Stimulated activated CD8-positive, alpha-beta memory T cell treated with anti-CD3 and anti-CD28 coated beads, Interleukin-12 subunit alpha, Interleukin-12 subunit beta, amount 100 ng/mL, for 24 hours (primary cell): Measurements from ENCODE around the gene JMY.
"Not testable (repeated sequence)": the region's sequence is repeated elsewhere in the genome, so short reads cannot be mapped to it uniquely, and the experiment has no call there.

Experiments
- DNase-seq: peaks from one replicate; pipeline ENCODE4 v3.0.0-alpha.2; 2020; ENCODE audit errors: extremely low read depth

Gene JMY

DNA sequence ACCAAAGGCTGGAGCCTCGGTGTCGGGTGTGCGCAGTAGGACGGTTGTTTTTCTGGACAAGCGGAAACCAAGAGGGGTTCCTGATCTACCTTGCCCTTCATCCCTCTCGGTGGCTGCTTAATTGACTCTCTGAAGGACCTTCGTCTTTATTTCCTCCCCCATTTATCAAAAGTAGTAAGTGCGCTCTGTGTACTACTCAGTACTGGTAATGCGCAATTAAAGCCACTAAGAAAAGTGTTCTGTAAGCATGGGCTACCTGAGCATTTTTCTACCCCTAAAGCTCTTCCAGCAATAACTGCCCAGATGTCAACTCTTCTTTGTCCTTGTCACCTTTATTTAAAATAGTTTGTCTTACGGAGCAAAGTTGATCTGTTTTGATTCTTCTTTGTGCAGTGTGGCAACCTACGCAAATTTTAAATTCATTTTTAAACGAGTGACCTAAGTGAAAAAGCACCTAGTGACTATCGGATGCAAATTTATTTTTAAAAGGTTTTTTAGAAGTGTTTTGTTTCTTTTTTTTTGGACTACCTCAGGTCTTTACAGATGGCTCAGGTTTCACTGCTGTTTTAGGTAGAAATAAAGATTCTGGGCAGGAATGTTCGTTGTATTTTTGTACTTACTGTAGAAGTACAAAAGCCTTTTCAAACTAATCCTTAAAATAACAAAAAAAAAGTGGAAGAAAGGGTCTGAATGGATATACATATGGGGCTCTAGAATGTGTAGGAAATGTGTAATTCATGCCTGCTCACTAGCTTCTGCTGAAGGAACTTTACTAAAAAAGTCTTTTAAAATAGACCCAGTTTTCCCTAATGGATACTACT is 2.0 kb downstream of the JMY start:
- DNase-seq = no peak

DNA sequence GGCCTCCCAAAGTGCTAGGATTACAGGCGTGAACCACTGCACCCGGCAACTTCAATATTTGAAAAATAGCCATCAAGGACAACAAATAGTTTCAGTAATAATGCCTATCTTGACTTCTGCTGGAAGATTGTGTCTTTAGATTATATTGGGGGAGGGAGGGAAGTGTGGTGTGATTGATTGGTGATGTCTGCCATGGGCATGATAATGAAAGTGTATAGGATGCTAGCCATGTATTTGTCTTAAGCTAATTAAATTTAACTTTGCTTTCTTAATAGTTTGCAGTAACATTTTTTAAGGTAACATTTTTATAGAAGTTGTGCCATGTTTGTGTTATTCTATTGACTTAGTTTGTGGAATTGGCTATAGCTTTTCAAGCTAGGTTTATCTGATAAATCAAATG is 4.6 kb downstream of the JMY start:
- no peak for DNase-seq

DNA sequence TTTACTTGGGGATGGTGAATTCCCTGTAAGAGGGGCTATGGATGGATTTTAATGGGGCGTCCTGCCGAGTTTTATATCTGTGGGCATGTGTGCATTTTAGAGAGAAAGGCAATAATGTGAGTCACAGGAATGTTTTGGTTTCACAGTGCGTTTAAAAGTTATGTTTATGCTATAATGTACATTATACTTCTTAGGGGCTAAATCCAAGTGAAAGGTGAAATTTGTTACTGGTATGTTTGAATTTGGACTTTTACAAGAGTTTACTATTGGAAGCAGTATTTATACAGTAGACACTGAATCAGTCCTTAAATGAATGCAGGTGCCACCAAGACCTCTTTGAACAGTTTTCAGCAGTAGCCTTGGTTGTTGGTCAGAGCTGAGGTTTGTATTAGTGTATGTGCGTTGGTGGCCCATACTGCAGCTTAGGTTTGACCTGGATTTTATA is 5.6 kb downstream of the JMY start:
- no peak for DNase-seq

DNA sequence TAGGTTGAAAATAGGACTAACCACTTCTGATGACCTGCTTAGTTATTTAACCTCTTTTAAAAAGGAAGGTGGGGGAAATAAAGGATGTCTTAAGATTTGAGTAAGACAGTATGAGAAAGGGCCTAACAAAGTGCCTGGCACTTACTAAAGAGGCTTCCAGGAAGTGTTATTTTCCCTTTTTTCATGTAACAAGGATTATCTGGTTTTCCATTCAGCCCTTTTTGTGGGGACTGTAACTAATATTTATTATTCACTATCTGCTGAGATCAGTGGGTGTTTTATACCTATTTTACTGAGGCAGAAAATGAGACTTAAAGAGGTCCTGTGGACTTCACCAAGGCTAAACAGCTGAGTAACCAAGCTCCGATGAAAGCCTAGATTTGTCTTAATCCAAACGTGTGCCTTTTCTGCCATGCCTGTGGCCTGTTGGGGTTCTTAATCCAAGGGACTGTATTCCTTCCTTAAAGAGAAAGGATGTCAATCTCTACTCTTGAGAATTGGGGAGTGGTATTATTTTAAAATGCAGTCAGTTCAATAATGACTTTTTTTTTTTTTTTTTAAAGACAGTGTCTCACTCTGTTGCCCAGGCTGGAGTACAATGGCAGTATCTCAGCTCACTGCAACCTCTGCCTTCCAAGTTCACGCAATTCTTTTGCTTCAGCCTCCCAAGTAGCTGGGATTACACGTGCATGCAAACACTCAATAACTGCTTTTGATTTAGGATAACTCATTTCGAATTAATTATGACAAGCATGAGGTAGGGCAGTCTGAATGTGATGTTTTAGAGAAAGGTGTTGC is 6.5 kb downstream of the JMY start:
- DNase-seq = no peak

DNA sequence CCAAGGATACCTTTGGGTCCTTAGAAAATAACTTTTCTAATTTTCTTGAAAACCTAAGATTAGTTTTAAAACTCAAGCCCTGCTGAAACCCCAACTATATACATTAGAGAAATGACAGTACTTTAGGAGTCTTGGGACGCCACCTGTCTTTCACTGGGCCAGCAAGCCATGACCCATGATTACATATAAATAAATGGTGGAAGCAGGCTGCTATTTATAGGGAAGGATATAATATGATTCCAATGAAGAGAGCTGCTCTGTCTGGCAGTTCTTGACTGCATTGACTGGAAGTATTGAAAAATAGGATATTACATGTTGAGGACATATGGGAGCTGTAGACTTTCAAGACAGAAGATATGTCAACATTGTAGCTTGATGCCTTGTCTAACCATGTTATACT is 7.3 kb downstream of the JMY start:
- DNase-seq = no peak

DNA sequence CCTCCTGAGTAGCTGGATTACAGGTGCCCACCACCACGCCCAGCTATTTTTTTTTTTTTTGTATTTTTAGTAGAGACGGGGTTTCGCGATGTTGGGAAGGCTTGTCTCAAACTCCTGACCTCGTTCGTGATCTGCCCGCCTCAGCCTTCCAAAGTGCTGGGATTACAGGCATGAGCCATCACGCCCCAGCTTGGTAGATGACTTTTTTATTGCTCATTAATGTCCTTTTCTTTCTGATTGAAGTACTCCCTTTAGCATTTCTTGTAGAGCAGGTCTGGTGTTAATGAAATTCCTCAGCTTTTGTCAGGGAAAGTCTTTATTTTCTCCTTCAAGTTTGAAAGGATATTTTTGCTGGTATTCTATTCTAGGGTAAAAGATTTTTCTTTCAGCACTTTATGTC is 18.1 kb downstream of the JMY start:
- DNase-seq = not testable (repeated sequence)

DNA sequence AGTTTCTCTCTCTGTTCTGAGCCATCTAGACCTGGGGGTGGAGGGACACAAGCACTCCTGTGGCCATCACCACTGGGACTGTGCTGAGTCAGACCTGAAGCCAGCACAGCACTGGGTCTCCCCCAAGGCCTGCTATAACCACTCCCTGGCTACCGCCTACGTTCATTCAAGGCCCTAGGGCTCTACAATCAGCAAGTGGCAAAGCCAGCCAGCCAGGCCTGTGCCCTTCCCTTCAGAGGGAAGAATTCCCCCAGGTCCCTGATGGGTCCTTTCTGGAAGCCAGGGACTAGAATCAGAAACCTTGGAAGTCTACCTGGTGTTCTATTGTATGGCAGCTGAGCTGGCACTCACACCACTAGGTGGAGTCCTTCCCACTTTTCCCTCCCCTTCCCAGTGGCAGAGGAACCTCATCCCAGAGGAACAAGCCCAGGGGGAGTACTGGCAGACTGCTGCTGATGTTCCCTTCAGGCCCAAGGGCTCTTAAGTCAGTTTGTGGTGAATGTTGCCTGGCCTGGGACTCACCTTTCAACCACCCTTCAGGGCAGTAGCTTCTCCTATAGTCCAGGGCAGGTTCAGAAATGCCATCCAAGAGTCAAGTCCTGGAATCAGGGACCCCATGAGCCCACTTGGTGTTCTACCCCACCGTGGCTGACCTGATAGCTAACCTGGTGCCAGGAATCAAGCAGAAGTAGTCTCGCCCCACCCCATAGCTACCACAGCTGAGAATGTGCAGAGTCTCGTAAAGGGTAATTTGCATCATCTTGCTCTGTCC is 20.0 kb downstream of the JMY start:
- no peak for DNase-seq

DNA sequence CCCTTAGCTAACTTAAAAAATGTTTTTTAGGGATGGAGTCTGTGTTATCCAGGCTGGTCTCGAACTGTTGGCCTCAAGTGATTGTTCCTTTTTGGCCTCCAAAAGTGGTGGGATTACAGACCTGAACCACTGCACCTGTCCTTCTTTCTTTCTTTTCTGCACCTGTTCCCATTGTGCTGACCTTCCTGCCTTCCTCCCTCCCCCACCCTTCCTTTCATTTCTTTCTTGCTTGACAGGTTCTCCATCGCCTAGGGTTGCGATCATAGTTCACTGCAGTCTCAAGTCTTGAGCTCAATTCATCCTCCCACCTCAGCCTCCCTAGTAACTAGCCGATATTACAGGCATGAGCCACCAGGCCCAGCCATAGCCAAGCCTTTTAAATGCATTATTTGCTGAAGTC is 20.6 kb downstream of the JMY start:
- DNase-seq = no peak

DNA sequence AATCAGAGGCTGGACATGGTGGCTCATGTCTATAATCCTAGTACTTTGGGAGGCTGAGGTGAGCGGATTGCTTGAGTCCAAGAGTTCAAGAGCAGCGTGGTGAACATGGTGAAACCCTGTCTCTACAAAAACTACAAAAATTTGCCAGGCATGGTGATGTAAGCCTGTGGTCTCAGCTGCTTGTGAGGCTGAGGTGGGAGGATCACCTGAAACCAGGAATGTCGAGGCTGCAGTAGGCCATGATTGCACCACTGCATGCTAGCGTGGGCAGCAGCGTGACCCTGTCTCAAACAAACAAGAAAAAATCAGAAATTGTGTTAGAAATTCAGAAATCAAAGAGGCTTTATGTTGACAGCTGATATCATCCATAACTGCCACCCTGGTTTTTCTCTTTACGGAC is 21.4 kb downstream of the JMY start:
- no peak for DNase-seq

DNA sequence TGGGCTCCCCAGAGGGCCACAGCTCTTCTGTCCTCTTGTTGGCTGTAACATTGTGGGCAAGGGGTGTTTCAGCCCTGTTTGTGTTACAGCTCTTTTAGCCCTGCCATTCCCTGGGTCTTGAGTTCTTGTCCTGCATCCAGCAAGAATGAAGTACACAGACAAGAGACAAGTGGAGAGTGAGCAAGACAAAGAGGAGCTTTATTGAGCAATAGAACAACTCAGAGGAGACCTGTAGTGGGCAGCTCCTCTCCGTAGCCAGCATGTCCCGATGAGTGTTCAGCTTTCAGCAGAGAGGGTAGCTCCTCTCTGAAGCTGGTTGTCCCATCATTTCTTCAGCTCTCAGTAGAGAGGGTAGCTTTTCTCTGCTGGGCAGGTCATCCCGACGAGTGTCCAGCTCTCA is 22.9 kb downstream of the JMY start:
- DNase-seq = no peak

DNA sequence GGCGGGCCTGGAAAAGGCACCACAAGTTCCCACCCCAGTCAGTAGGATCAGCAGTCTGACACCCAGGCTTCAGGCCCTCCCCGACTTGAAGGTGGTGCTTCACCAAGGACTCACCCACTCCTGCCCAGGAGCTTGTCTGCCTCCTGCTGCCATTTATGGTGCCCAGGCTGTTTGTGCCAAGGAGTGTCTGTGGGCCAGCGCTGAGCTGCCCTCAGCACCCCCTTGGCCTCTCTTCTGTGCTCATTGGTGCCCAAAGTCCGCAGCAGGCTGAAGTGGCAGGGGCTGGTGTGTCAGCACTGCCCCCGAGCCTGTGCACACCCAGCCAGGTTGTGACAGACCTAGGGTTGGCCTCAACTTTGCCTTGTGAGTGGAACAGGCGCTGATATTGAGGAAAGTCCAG is 23.5 kb downstream of the JMY start:
- no peak for DNase-seq

DNA sequence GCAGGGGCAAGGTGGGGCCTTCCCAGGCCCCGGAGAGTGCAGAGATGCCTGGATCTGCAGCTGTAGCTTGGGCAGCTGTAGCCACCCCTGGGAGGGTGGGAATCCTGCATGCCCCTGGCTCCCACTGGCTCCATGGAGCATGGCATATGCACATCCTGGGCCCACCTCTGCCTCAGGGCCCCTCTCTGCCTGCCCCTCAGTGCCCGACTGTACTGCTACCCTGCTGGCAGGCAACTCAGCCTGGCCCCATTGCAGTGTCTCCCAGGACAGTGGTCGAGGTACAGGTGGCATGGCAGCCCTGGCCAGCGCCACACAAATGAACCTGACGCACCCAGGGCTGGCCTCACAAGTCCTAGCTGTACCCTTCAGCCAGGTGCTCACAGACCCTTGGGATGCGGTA is 23.9 kb downstream of the JMY start:
- no peak for DNase-seq

DNA sequence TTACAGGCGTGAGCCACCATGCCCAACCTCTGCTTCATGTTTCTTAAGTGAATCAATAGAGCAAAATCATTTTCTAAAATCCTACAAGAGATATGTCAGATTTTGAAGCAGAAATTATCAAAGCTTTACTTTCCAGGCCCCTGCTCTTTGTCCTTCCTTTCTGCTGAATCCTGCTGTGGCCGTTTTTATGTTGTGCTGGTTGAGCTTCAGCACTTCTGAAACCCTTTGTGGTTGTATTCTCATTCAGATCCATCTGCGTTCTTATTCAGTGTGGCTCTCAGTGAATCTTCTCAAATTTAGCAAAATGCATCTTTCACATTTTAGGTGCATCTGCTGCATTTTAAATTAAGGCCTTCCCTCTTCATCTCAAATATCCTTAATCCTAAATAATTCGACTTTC is 26.0 kb downstream of the JMY start:
- DNase-seq = no peak

DNA sequence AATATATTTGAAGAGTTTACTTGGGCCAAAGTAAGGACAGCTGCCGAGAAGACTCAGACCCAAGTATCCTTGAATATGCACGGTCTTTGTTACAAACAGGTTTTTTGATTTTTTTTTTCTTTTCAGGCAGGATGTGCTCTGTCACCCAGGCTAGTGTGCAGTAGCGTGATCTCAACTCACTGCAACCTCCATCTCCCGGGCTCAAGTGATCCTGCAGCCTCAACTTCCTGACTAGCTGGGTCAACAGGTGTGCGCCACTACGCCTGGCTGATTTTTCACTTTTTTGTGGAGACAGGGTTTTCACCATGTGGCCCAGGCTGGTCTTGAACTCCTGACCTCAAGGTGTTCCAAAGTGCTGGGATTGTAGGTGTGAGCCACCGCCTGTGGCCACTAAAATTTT is 27.4 kb downstream of the JMY start:
- DNase-seq = no peak

DNA sequence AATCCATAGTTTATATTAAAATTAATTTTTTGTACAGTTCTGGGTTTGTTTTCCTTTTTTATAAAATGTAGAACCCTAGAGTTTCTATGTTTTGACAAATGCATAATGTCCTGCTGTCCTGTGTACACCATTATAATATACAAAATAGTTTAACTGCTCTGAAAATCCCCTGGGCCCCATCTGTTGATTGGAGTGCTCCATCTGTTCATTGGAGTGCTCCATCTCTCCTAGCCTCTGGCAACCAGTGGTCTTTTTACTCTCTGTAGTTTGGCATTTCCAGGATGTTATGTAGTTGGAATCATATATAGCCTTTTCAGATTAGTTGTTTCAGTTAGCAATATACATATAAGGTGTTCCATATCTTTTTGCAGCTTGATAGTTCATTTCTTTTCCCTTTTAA is 31.2 kb downstream of the JMY start:
- no peak for DNase-seq

DNA sequence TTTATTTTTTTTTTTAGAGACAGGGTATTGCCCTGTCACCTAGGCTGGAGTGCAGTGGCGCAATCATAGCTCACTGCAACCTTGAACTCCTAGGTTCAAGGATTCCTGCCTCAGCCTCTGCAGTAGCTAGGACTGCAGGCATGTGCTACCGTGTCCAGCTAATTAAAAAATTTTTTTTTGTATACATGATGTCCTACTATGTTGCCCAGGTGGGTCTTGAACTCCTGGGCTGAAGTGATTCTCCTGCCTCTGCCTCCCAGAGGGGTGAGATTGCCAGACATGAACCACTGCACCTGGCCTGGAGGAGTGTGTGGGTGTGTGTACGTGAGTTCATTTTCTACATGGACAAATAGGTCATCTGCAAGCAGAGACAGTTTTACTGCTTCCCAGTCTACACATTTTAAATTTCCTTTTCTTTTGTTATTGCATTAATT is 33.8 kb downstream of the JMY start:
- DNase-seq = no peak

DNA sequence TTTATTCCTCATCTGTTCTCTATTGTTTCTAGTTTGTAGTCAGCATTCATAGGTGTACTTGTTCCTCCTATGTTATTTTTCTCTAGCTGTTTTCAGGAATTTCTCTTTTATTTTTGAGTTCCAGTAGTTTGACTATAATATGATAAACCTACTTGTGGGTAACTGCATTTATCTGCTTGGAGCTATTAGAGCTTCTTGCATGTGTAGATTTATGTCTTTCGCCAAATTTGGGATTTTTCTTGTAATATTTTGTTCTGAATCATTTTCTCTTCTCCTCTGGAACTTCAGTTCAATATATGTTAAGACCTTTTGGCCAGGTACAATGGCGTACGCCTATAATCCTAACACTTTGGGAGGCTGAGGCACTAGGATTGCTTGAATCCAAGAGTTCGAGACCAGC is 37.4 kb downstream of the JMY start:
- DNase-seq = no peak

DNA sequence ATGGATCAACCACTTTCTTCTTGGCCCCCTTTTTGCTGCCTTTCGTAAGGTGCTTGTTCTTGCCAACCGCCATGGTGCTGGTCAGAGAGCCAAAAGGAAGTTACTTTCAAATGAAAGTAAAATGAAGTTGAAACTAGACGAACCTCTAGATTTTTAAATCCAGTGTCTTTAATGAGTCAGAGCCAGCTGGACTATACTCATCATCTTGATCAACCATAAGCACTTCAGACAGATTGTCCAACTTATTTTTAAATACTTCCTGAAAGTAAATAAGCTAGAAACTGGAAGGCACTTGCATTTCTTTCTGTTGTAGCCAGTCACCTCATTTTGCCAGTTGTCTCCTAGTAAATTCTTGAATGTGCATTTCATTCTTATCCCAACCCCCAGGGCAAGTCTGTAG is 48.9 kb downstream of the JMY start:
- DNase-seq = no peak

DNA sequence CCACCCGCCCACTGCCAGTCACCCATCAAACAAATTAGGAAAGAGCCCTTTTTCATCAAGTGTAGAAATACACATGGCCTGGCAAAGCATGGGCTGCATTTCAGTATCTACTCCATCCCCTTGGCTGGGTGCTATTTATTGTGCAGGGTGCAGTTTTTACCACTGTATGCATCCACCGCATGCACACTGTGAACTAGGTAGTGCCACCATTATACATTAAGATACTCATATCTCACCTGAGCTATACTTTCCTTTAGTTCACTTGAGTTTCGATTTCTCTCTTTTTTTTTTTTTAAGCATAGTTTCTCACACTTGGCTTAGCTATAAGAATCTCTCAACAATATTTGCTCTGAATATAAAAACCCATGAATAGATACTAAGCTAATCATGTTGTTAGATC is 49.4 kb downstream of the JMY start:
- no peak for DNase-seq

DNA sequence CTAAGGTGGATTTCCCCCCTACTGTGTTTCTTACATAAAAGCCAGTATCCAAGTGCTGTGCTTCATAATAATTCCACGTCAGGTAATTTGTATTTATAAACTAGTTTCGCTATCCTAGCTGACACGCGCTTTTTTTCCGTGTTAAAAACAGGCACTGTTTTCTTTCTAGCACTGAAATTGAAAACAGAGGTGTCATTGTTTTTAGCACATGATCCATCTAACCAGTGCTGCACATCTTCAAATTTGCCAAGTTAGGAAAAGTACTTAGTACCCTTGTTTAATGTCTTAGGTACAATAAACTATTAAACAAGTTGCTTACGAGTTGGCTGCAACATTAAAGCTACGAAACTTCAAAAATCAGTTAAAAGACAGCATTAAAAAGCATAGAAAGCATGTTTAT is 49.9 kb downstream of the JMY start:
- DNase-seq = no peak

DNA sequence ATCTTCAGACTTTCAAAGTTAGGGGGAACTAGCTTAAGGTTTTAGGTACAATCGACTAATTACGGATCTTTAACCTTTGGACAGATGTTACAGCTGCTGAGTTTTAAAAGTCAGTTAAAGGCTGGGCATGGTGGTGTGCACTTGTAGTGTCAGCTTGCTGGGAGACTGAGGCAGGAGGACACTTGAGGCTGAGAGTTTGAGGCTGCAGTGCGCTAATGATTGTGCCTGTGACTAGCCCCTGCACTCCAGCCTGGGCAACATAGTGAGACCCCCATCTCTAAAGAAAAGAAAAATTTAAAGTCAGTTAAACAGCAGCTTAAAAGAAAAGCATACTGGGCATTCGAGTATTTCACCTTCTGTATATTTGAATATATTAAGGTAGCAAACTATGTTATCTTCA is 51.4 kb downstream of the JMY start:
- no peak for DNase-seq

DNA sequence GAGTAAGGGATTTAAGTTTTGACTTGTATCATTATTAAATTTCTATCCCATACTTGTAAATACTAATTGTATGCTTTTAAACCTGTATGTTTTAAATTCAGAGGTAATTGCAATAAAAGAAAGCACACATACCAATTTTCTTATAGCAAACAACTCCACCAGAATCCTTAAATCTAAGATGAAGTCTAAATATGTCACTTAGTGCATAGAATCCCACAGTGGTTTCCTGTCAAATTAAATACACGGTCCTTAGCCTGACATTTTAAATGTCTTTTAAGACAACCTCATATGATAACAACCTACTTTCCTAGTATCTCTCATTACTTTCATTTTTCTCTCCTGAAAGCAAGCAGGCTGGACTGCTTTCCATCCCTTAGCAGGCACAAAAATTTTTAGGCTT is 52.0 kb downstream of the JMY start:
- DNase-seq = no peak

DNA sequence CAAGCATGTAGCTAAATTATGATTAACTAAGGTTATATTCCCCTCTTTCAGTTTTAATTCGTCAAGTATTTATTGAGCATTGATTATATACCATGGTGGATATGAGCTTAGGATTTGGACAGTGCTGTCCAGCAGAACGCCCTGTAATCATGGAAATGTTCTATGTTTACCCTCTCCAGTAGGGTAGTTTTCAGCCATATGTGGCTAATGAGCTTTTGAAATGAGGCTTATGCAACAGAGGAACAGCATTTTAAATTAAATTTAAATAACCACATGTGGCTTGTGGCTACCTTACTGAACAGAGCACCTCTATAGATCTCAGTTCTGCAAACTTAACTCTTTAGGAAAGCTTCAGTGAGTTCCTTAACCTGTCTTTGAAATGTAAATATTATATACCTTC is 59.1 kb downstream of the JMY start:
- DNase-seq = no peak
